HG02840 (cell line): ENCODE measurements around the gene SMIM28.

Experiments
- ATAC-seq: cut with Tn5 transposase; IDR thresholded peaks from one replicate; pipeline ENCODE4 v1.9.1; 2021; ENCODE audit warnings: mild to moderate bottlenecking, moderate library complexity, moderate number of reproducible peaks; ENCODE audit not compliant: unreplicated experiment, low FRiP score

Gene SMIM28

DNA sequence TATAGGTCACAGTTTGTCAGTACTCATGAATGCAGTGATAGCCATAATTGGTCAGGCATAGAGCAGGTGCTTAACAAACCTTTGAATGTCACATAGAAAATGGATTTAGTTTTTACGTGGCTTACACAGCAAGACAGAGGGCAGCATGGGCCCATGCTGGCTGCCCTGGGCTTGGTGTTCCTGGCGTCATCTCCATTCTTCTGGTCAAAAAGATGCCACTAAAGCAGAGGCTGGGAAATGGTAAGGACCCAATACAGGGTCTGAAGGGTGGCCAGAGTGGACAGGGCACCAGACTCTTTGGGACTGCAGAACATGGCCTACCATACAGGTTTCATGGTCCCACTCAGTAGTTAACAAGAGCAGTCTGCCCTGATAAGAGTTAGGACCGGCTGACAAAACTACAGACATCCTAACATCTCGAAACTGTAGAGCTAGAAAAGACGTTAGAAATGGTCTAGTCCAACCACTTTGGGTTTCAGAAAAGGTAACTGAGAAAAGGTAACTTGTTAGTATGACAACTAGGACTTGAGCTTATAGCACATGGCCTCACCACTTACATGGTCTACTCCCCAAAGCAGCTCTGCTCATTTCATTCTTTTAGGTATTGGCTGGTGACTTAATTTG is 48.9 kb downstream of the SMIM28 start:
- ATAC-seq, result no peak

DNA sequence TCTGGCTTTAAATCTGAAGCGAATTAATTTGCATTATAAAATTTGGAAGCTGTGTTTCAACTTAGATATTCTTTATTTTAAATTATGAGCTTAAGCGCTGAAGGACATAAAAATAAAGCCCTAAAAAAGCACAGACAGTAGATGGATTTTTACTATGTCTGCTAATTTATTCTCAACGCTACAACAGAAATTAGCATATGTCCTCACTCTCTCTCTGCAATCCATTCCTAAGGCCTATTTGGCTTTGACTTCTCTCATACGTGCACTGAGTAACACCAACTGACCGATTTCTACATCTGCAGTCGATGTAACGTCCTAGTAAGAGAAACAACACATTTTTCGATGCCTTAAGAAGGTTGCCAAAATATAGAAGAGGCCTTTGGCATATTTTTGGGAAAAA is 50.0 kb downstream of the SMIM28 start:
- ATAC-seq, result no peak

DNA sequence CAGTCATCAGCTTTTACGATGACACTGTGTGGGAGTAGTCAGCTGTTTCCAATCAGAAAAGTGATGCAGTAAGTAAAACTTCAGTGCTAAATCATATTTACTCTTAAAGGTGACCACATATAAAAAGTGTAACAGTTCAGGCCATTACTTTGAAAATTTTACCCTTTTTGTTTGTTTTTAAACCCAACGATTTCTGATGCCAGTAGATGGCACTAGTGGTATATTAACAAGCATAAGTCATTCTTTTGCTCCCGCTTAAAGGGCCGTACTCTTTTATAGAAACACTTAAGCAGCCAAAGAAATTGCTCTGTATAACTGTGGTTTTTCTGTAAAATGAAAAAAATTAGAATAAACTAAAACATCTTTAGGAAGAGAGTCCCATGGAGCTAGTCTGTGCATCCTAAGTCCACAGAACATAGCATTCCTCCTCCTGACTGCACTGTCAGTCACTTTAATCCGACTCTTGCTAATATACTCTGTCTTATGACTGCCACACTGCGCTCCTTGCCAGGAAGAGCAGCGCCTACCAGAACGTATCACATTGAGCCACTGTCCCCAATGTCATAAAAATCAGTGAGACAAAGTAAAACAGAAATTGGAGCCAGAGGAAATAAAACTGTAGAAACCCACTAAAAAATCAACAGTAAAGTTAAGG is 51.4 kb downstream of the SMIM28 start:
- ATAC-seq, result no peak

DNA sequence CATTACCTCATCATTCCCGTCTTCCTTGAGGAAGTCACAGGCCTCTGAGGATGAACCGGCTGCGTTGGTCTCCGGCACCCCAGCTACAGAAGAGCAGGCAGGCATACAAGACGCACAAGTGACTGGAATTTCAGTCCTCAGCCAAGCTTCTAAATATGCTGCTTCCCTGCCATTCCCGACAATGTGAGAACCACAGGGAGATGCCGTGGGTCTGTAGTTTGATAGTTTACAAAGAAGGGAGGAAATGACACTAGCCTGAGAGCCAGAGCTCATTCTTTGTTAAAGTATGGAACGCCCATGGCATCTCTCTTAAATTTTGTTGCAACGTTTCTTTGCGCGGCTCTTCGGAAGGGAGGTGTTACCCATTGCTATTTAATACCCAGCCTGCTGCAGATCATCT is 52.1 kb downstream of the SMIM28 start:
- no peak for ATAC-seq

GRCh38 chr6:138430361-138431145 is 52.8 kb downstream of the SMIM28 start:
- no peak for ATAC-seq

GRCh38 chr6:138431256-138432062 is 53.8 kb downstream of the SMIM28 start:
- no peak for ATAC-seq

DNA sequence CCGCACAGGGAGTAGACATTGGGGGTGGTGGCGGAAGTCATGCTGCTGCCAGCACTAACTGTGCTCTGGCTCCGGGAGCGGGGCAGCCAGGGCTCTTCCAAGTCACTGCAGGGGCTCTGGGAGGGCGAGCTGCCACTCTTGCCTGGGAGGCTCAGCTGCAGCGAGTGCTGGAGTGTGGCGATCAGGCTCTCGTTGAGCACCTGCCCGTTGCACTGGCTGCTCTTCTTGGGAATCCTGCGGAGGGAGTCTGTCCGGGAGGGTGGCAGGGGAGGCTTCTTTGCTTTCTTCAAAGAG is 54.3 kb downstream of the SMIM28 start:
- no peak for ATAC-seq
